ENCODE results near the gene SSH3. TPM values are rescaled to one million over a fixed set of nuclear protein-coding genes. Genes with fewer than 3 reads are reported as not detected.

The SSH3 gene
- total and polyA plus RNA-seq, 4 donors = 7.1 to 21.5 (median 14.5) TPM

Small RNA genes lying within 50 kb of the gene (small RNA-seq; reads per million reads assigned to genes)
- not detected for gene RN7SKP239 (ENCODE audit: low replicate concordance)

Other genes with a start within 250 kb of the SSH3 start
- gene RHOD, start 246.7 kb upstream of the SSH3 start, total RNA-seq = 10 to 100 TPM in 1 of 2 donors, 1 to 10 TPM in 1; 2.2 to 16.8 TPM
- gene RHOD, start 246.7 kb upstream of the SSH3 start, polyA plus RNA-seq (ENCODE audit: insufficient read length in 2 of 2) = 1 to 10 TPM; 1.3 to 4.3 TPM
- gene KDM2A, start 184.3 kb upstream of the SSH3 start, total RNA-seq = 10 to 100 TPM; 46.3 to 58.1 TPM
- gene KDM2A, start 184.3 kb upstream of the SSH3 start, polyA plus RNA-seq (ENCODE audit: insufficient read length in 2 of 2) = 10 to 100 TPM; 56.6 to 71.5 TPM
- gene GRK2, start 37.1 kb upstream of the SSH3 start, total RNA-seq = 10 to 100 TPM; 44.6 to 44.9 TPM
- 100 to 1,000 TPM; 107 to 125 TPM for gene GRK2, start 37.1 kb upstream of the SSH3 start, polyA plus RNA-seq (ENCODE audit: insufficient read length in 2 of 2)
- gene ANKRD13D, start 14.2 kb upstream of the SSH3 start, total RNA-seq = 10 to 100 TPM; 42.8 to 44.9 TPM
- 100 to 1,000 TPM in 1 of 2 donors, 10 to 100 TPM in 1; 77.3 to 115 TPM for gene ANKRD13D, start 14.2 kb upstream of the SSH3 start, polyA plus RNA-seq (ENCODE audit: insufficient read length in 2 of 2)
- gene POLD4, start 50.0 kb downstream of the SSH3 start, total RNA-seq = 10 to 100 TPM in 1 of 2 donors, 1 to 10 TPM in 1; 7.8 to 33.2 TPM
- 10 to 100 TPM; 18.0 to 34.8 TPM for gene POLD4, start 50.0 kb downstream of the SSH3 start, polyA plus RNA-seq (ENCODE audit: insufficient read length in 2 of 2)
- under 1 TPM; 0.50 to 0.72 TPM for gene CLCF1, start 70.1 kb downstream of the SSH3 start, total RNA-seq
- gene CLCF1, start 70.1 kb downstream of the SSH3 start, polyA plus RNA-seq (ENCODE audit: insufficient read length in 2 of 2) = 1 to 10 TPM; 1.5 to 3.3 TPM
- gene RAD9A, start 88.5 kb downstream of the SSH3 start, total RNA-seq = 10 to 100 TPM; 10.4 to 20.9 TPM
- gene RAD9A, start 88.5 kb downstream of the SSH3 start, polyA plus RNA-seq (ENCODE audit: insufficient read length in 2 of 2) = 10 to 100 TPM; 31.4 to 43.5 TPM
- gene PPP1CA, start 98.3 kb downstream of the SSH3 start, total RNA-seq = 100 to 1,000 TPM in 1 of 2 donors, 10 to 100 TPM in 1; 81.2 to 130 TPM
- 100 to 1,000 TPM; 115 to 119 TPM for gene PPP1CA, start 98.3 kb downstream of the SSH3 start, polyA plus RNA-seq (ENCODE audit: insufficient read length in 2 of 2)
- gene TBC1D10C, start 100.6 kb downstream of the SSH3 start, total RNA-seq = 1 to 10 TPM in 1 of 2 donors, under 1 TPM in 1; 0.83 to 1.9 TPM
- 1 to 10 TPM; 2.1 to 5.7 TPM for gene TBC1D10C, start 100.6 kb downstream of the SSH3 start, polyA plus RNA-seq (ENCODE audit: insufficient read length in 2 of 2)
- 10 to 100 TPM in 1 of 2 donors, 1 to 10 TPM in 1; 8.6 to 17.1 TPM for gene CARNS1, start 112.1 kb downstream of the SSH3 start, total RNA-seq
- 10 to 100 TPM; 34.2 to 38.6 TPM for gene CARNS1, start 112.1 kb downstream of the SSH3 start, polyA plus RNA-seq (ENCODE audit: insufficient read length in 2 of 2)
- gene RPS6KB2, start 125.0 kb downstream of the SSH3 start, total RNA-seq = 10 to 100 TPM; 14.2 to 35.4 TPM
- 10 to 100 TPM; 38.3 to 46.7 TPM for gene RPS6KB2, start 125.0 kb downstream of the SSH3 start, polyA plus RNA-seq (ENCODE audit: insufficient read length in 2 of 2)
- 1 to 10 TPM in 1 of 2 donors, under 1 TPM in 1; 0.40 to 1.6 TPM for gene PTPRCAP, start 134.2 kb downstream of the SSH3 start, total RNA-seq
- 1 to 10 TPM; 1.9 to 3.0 TPM for gene PTPRCAP, start 134.2 kb downstream of the SSH3 start, polyA plus RNA-seq (ENCODE audit: insufficient read length in 2 of 2)
- 10 to 100 TPM; 27.8 to 64.1 TPM for gene CORO1B, start 139.9 kb downstream of the SSH3 start, total RNA-seq
- gene CORO1B, start 139.9 kb downstream of the SSH3 start, polyA plus RNA-seq (ENCODE audit: insufficient read length in 2 of 2) = 10 to 100 TPM; 57.7 to 58.2 TPM
- gene GPR152, start 149.2 kb downstream of the SSH3 start, total RNA-seq = not detected
- gene GPR152, start 149.2 kb downstream of the SSH3 start, polyA plus RNA-seq (ENCODE audit: insufficient read length in 2 of 2) = not detected
- under 1 TPM; 0.30 to 0.39 TPM for gene CABP4, start 151.8 kb downstream of the SSH3 start, total RNA-seq
- under 1 TPM; 0.53 to 0.67 TPM for gene CABP4, start 151.8 kb downstream of the SSH3 start, polyA plus RNA-seq (ENCODE audit: insufficient read length in 2 of 2)
- gene TMEM134, start 165.7 kb downstream of the SSH3 start, total RNA-seq = 10 to 100 TPM; 14.9 to 19.7 TPM
- gene TMEM134, start 165.7 kb downstream of the SSH3 start, polyA plus RNA-seq (ENCODE audit: insufficient read length in 2 of 2) = 10 to 100 TPM; 48.8 to 69.0 TPM
- gene AIP, start 179.5 kb downstream of the SSH3 start, total RNA-seq = 10 to 100 TPM; 47.0 to 77.4 TPM
- gene AIP, start 179.5 kb downstream of the SSH3 start, polyA plus RNA-seq (ENCODE audit: insufficient read length in 2 of 2) = 10 to 100 TPM; 64.5 to 65.7 TPM
- gene PITPNM1, start 201.8 kb downstream of the SSH3 start, total RNA-seq = 10 to 100 TPM; 34.0 to 48.6 TPM
- gene PITPNM1, start 201.8 kb downstream of the SSH3 start, polyA plus RNA-seq (ENCODE audit: insufficient read length in 2 of 2) = 100 to 1,000 TPM; 101 to 118 TPM
- 10 to 100 TPM in 1 of 2 donors, 1 to 10 TPM in 1; 8.7 to 27.5 TPM for gene CDK2AP2, start 204.6 kb downstream of the SSH3 start, total RNA-seq
- 10 to 100 TPM; 51.1 to 53.2 TPM for gene CDK2AP2, start 204.6 kb downstream of the SSH3 start, polyA plus RNA-seq (ENCODE audit: insufficient read length in 2 of 2)
- under 1 TPM in 1 of 2 donors, not detected in 1; 0.22 TPM for gene CABP2, start 219.9 kb downstream of the SSH3 start, total RNA-seq
- gene CABP2, start 219.9 kb downstream of the SSH3 start, polyA plus RNA-seq (ENCODE audit: insufficient read length in 2 of 2) = not detected